ENCODE measurements around the gene PPP1R10. TPM values are rescaled to one million over a fixed set of nuclear protein-coding genes. Genes with fewer than 3 reads are reported as not detected.

Gene PPP1R10
- total and polyA plus RNA-seq, 2 of the 13 experiments (the other 11 are each of a cell fraction or from before 2014, with no cell fraction given), result 26.3 to 38.4 TPM

- TF ChIP-seq MAF1 (CRISPR knock-in tag; IDR thresholded peaks at IDR 0.05; ENCODE audit: borderline replicate concordance) (no peak), CREB1 (IDR thresholded peaks at IDR 0.05) (peak; percentile 92), CREB1 (CRISPR knock-in tag; IDR thresholded peaks at IDR 0.05) (peak; percentile 97), ZNF879 (CRISPR knock-in tag; IDR thresholded peaks at IDR 0.05) (peak; percentile 70), GTF2F1 (IDR thresholded peaks at IDR 0.05; ENCODE audit: low read length) (no peak), ZNF639 (CRISPR knock-in tag; conservative IDR thresholded peaks at IDR 0.05) (peak; percentile 75), POLR2AphosphoS2 (IDR thresholded peaks at IDR 0.05; ENCODE audit: low read depth, low read length) (no peak), NFKB2 (CRISPR knock-in tag; IDR thresholded peaks at IDR 0.05; ENCODE audit: borderline replicate concordance) (peak; percentile 93), ZSCAN30 (CRISPR knock-in tag; IDR thresholded peaks at IDR 0.05) (0 out of 2 replicates have a peak, but pooled peaks have one; percentile 88), MEIS1 (CRISPR knock-in tag; IDR thresholded peaks at IDR 0.05; ENCODE audit: borderline replicate concordance) (peak; percentile 81; the same call in 1 of the 2 replicates), U2AF2 (IDR thresholded peaks at IDR 0.05; ENCODE audit: low read depth, low read length) (no peak), JDP2 (CRISPR knock-in tag; IDR thresholded peaks at IDR 0.05; ENCODE audit: borderline replicate concordance) (no peak), RXRB (CRISPR knock-in tag; IDR thresholded peaks at IDR 0.05; ENCODE audit: borderline replicate concordance) (peak; percentile 88), ZNF773 (CRISPR knock-in tag; IDR thresholded peaks at IDR 0.05; ENCODE audit: borderline replicate concordance) (peak; percentile 91), ATF7 (IDR thresholded peaks at IDR 0.05) (no peak), ATF7 (CRISPR knock-in tag; IDR thresholded peaks at IDR 0.05) (peak; percentile 95), ZNF720 (CRISPR knock-in tag; IDR thresholded peaks at IDR 0.05) (peak; percentile 45; the same call in 1 of the 2 replicates), CENPT (CRISPR knock-in tag; IDR thresholded peaks at IDR 0.05; ENCODE audit: low read depth) (peak; percentile 70; the same call in 1 of the 2 replicates), KDM5A (IDR thresholded peaks at IDR 0.05; ENCODE audit: borderline replicate concordance, low read length) (peak; percentile 98), TIGD3 (CRISPR knock-in tag; IDR thresholded peaks at IDR 0.05; ENCODE audit: borderline replicate concordance) (peak; percentile 87; the same call in 1 of the 2 replicates), ZNF224 (CRISPR knock-in tag; IDR thresholded peaks at IDR 0.05) (no peak), CREM (IDR thresholded peaks at IDR 0.05) (peak; percentile 98), CREM (CRISPR knock-in tag; IDR thresholded peaks at IDR 0.05) (peak; percentile 78), EP300 (IDR thresholded peaks at IDR 0.05; ENCODE audit: low read depth in 2 of 2, low read length in 2 of 2) (peak in 1 of 2 experiments; percentile 16; a peak in 1 of 4 replicates), EP300 (CRISPR knock-in tag; IDR thresholded peaks at IDR 0.05; ENCODE audit: borderline replicate concordance) (0 out of 2 replicates have a peak, but pooled peaks have one; percentile 15), ZNF792 (CRISPR knock-in tag; IDR thresholded peaks at IDR 0.05) (peak; percentile 80; the same call in 1 of the 2 replicates), HOXD1 (CRISPR knock-in tag; IDR thresholded peaks at IDR 0.05) (no peak)
- TF ChIP-seq, protein P1, sequence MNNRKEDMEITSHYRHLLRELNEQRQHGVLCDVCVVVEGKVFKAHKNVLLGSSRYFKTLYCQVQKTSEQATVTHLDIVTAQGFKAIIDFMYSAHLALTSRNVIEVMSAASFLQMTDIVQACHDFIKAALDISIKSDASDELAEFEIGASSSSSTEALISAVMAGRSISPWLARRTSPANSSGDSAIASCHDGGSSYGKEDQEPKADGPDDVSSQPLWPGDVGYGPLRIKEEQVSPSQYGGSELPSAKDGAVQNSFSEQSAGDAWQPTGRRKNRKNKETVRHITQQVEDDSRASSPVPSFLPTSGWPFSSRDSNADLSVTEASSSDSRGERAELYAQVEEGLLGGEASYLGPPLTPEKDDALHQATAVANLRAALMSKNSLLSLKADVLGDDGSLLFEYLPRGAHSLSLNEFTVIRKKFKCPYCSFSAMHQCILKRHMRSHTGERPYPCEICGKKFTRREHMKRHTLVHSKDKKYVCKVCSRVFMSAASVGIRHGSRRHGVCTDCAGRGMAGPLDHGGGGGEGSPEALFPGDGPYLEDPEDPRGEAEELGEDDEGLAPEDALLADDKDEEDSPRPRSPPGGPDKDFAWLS (CRISPR knock-in tag; IDR thresholded peaks at IDR 0.05; ENCODE audit: borderline replicate concordance), result peak; percentile 96; the same call in 1 of the 2 replicates
Measured at GRCh38 chr6:30556906-30557682, 59.9 kb downstream of the PPP1R10 start, which contains the start of gene PRR3 (continued).
